Epidermal melanocyte (primary cell): ENCODE results near the gene SMC1B.
"Not testable (repeated sequence)": the region's sequence is repeated elsewhere in the genome, so short reads cannot be mapped to it uniquely, and the experiment has no call there.

Experiments
- DNase-seq: peaks from one replicate; pipeline ENCODE4 v3.0.0; 2011; ENCODE audit warnings: low spot score; ENCODE audit not compliant: insufficient read length

SMC1B gene

DNA sequence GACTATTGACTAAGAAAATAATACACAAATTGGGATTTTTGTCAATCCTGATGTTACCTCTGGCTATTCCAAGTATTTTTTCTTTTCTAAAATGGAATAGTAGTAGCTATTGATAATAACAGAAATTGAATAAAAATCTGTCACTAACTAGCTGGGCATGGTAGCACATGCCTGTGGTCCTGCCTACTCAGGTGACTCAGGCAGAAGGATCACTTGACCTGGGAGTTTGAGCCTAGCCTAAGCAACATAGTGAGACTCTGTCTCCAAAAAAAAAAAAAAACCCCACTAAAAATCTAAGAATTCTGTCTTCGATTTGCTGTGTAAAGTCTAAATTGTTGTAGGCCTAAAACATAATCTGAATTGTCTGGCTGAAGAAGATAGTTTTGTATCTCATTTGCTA lies 61.4 kb downstream of the SMC1B start:
- DNase-seq, result no peak

DNA sequence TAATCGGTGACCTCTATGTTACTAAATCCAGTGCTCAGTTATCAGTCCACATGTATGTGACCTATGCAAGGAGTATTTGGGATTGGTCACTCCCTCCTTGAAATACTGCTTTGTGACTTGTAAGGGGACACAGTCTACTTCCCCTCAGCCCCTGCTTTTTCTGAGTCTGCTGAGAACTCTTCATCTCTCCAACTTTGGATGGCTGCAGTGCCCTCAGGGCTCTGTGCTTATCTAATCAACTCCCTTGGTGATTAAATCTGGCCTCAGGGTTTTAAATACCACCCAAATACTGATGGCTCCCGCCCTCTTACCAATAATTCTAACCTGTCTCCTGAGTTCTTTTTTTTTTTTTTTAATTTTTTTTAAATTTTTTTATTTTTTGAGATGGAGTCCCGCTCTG lies 63.5 kb downstream of the SMC1B start:
- DNase-seq, result no peak

DNA sequence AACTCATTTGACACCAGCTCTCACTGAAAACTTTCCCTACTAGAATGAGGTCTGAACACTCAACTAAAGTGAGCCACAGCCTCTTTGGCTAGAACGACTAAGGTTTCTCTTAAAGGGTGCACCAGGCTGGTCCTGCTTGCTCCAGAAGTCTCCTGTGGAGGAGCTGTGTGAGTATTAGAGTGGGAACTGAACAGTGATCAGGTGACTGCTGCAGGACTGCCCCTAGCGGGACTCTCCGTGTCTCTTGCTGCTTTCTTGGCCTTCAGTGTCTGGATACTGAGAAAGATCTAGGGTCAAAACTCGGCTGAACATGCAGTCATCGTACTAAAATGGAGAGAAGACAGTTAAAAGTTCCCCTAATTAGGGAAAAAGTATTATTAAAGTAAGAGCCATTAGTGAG lies 69.1 kb downstream of the SMC1B start:
- no peak for DNase-seq

DNA sequence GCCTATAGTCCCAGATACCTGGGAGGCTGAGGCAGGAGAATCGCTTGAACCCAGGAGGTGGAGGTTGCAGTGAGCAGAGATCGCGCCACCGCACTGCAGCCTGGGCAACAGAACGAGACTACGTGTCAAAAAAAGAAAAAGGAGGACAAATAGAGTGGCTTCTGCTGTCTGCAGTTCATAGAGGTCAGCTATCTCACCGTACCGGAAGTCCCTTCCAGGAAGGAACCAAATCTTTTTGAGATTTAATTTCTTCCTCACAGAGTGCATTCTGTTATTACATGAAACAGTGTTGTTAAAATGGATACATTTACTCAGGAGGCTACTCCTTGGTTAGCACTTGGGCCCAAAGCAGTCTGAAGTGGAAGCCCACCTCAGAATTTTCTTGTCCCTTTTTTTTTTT lies 70.3 kb downstream of the SMC1B start:
- DNase-seq, result no peak

DNA sequence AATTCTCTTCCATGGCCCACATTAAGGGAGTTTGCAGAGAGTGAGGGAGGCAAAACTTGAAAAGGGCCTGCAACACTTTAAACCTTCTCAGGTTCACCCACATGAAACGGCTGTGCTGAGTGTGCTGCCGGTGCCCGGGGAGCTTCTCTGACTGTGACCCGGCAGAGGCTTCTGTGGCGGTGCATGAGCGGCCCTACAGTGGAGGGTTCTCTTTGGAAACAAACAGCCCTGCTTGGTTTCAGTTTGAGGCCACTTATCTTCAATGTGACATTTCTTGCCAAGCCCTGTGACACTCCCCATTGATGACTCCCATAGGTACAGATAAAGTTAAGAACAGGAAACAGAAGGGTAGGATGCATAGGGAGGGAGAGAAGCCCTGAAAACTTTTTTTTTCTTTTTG lies 71.9 kb downstream of the SMC1B start:
- DNase-seq, result no peak

DNA sequence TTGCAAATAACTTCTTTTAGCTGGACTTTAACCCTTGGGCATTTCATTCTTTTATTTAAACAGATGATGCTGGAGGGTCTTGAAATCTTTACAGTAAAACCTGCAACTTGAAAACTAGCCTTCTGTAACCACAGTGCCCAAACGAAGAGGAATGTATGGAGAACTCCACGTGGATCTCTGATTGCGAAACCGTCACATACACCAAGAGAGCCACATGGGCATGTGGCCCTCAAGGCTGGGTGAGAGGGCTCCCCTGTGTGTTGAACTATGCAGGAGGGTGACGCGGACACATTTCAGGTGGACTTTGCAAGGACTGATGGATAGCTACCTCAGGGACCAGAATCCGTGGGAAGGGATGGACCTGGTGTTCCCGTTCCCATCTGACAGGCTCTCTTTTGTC lies 73.1 kb downstream of the SMC1B start:
- no peak for DNase-seq

DNA sequence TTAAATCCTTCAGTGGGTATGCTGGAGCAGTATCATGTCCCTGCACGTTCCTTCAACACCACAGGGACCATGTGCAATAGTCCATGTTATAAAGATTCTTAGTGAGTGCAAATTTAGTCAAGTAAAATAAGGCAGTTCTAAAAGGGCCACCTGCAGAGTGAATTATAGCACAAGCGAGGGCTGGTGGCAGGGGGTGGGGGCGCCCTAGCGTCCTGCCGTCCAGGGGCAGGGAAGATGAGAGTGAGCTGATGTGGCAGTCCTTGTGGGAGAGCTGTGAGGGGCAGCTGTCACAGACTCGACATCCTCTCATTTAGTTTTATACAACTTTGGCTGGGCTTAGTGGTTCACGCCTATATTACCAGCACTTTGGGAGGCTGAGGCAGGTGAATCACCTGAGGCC lies 74.6 kb downstream of the SMC1B start:
- no peak for DNase-seq

DNA sequence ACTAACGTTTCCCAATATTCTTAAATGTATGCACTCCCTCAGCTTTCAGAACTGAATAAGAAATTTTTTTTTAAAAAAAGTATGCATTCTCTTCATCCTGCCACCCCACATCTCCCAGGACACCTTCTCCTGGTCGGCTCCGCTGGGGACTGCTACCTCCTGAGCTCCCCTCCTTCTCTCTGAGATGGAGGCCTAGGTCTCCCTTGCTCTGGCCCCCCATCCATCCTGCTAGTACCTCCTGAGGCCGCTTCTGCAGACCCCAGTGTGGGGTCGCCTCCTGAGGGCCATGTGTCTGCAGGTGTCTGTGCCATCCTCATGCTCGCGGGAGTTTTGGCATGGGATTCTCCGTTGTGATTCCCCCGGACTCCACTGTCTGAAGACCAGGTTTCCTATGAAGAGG lies 75.9 kb downstream of the SMC1B start:
- no peak for DNase-seq

DNA sequence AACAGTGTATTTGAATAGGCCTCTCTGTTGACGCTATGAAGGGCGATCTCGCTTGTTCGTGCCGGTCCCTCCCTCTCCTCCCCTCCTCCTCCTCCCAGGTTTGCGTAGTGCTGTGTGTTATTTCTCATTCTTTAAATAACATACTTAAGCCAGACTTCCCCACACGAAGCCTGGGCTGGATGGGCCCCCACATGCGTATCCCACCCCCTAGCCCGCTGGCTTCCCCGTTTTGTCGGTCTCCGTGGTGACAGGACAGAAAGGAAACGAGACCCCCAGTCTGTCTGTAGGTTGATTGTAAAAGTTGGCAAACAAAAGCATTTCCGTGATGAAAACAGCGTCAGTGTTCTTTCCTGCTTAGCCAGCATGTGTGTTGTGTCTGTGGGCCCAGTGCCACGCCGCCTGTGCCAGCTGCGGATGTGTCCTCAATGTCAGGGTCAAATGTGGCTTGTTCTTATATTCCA lies 76.4 kb downstream of the SMC1B start:
- DNase-seq, result peak; percentile 31

DNA sequence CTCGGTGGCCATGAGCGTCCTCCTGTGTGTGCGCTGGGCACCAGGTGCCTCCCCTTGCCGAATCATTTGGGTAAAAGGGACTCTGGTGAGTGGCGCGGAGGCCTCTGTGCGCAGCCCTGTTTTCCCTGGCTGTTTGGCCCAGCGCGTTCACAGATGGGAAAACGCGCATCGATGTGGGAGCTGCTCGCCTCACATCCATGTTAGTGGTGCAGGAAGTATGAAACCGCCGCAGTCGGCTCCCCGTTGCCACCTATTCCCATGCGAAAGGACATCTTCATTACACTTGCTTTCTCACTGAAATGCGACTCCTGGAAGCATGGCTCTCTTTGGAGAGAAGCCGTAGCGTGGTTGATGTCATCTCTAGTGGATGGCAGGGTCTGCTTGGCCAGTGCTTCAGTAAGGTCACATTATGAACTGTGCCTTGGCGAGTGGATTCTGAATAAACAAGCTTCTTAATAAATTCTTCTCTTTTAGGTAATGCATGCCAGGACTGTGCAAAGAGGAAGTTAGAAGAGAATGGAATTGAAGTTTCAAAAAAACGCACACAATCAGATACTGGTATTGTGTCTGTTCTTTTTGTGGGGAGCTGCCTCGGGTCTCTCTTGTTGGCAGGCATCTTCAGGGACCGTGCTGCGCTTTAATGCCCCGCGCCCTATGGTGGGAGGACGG lies 77.4 kb downstream of the SMC1B start:
- DNase-seq, result no peak

DNA sequence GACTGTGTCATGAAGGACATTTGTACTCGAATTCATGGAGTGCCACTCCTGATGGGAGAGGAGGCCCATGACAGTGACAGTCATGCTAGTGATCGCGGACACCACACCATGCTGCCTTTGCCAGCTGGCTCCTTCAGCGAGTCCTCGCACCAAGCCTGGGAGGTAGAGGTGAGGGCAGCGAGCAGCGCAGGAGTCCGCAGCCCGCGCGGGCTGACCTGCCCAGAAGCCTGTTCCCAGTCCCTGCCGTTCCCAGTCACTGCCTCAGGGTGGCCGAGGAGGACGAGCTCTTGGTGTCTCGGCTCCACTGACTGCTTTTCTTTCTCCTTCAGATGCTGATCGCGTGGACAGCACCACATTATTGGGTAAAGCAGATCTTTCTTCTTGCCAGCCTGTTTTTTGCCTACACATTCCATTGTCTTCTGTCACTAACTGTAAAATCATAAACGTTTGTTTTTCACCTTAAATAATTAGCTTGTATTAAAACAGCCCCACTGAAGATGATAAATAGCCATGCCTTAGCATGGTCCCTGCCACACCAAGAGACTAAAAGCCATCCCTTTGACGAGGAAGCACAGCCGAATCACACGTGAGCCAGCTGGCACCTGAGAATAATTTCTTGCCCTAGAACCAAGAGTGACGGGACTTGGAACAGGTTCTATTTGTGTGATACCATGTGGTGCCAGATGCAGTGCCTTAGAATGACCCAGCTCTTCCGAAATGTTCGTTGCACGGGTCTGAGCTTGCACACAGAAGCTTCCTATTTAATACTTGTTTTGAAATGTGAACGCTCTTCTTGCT lies 78.2 kb downstream of the SMC1B start:
- no peak for DNase-seq

DNA sequence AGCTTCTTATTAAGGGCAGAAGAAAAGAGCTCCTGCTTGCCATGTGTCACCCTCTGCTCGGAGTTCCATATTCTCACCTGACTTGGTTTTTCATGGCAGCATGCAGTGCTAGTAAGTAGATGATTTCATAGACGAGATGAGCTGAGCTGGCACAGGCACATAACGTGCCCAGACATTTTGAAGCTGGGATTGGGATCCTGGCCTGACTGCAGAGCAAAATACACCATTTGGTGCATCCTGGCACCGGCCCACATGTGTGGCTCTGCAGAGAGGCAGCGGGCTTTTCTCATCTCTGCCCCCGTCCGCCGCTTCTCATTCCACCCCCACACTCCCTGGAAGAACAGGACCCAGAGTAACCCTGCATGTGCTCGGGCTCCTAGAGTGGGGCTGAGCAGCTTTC lies 78.9 kb downstream of the SMC1B start:
- no peak for DNase-seq

DNA sequence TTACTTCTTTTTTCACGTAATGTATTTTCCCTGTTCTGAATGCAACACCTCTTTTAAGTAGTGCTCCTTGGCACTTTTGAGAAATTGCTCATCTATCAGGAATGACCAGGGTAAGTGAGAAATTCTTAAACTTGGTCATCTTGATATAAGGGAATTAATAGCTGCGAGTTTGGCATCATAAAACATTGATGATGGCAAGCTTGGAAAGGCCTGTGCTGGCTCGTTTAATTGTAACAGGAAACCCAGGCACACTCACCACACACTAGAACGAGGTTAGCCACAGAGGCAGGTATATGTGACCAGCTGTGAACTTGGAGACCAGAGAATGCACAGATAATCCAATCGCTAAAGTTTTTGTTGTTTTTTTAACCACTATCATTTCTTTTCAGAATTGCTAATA lies 79.3 kb downstream of the SMC1B start:
- DNase-seq, result no peak

DNA sequence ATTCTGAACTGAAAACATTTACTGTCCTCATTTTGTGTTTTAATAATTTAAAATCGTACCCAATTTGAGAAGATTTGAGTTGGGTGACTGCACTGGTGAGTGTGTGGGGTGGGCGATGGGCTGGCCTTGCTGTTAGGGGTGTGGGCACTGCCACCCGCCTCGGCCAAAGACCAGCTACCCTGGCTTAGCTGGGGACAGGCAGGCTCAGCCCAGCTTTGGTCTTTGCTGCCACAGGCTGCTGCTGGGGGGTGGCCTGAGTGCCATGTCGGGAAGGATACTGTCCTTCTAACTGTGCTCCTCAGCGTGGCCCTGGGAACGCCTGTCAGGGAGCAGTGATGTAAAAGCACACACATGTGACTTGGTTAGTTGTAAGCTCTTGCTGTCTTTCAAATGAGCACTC lies 81.4 kb downstream of the SMC1B start:
- DNase-seq, result no peak

DNA sequence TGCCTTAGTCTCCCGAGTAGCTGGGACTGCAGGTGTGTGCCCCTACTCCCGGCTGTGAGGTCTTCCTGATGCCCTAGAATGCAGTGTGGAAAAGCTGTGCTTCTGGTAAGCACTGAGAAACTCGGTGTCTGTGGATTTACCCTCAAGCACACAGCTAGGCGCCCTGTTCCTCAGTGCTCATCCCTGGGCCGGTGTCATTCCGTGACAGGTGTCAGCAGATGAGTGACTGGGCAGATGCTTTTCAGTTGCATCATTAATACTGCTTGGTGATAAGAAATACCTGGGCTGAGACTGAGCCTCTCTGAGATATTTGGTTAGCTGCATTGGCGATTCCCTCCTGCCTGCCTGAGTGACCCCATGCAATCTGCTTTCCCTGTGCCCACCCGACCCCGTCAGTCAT lies 81.9 kb downstream of the SMC1B start:
- no peak for DNase-seq

DNA sequence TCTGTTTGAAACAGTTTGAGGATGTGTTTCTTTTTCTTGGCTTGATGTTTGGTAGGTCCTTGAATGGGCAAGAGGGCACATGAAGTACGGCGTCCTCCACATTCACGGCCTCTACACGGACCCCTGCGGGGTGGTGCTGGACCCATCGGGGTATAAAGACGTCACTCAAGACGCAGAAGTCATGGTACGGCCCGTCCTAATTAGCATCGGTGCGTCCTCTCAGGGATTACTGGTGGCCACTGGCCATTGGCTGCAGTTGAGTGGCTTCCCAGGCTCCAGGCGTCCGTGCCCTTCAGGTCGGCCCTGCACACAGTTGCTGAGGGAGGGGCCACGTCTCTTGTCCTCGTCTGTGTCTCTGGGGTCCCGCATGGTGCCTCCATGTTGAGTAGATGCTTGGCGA lies 82.9 kb downstream of the SMC1B start:
- no peak for DNase-seq

DNA sequence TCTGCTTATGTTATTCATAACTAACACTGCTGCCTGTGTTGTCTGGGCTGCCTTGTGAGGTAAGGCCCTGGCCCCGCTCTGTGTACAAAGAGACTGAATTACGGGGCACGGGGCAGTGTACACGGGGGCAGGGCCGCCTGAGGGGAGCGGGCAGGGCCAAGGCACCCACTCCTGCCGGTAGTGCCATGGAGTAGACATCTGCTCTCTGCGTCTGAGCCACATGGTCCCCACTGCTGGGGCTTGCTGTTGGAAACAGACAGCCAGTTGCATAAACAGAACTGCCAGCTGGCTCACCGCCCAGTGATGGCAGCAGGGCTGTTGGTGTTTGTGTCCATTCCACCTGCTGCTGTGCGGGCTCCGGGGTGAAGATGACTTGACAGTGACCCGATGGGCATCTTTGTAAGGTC lies 83.9 kb downstream of the SMC1B start:
- DNase-seq, result no peak

DNA sequence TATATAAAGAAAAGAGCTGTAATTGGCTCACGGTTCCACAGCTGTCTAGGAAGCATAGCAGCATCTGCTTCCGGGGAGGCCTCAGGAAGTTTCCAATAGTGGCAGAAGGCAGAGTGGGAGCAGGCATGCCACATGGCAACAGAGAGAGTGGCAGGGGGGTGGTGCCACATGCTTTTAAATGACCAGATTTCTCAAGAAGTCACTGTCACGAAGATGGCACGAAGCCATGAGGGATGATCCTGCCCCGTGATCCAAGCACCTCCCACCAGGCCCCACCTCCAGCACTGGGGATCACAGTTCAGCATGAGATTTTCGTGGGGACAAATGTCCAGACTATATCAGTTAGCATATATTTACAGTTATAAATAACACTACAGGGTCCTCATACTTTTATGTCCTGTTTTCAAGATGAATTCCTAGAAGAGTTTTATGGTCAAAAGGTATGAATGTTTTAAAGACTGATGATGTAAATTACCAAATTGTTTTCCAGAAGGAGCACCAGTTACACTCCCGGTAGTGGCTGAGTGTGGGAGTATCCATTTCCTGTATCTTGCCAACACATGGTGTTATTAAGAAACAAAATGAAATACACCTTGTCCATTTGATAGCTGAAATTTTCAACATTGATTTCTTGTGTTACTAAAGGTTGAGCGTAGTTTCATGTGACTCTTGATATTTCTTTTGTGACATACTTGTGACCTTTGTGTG lies 84.4 kb downstream of the SMC1B start:
- DNase-seq, result no peak

DNA sequence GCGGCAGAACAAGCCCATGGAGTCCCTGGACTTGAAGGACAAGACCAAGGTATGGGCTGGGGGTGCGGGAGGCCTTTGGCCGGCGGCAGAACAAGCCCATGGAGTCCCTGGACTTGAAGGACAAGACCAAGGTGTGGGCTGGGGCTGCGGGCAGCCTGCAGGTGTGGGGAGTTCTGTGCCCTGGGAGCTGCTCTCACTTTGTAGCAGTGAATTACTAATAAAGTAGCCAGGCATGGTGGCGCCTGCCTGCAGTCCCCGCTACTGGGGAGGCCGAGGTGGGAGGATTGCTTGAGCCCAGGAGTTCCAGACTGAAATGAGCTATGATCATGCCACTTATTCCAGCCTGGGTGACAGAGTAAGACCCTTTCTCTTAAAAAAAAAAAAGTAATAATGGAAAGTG lies 85.1 kb downstream of the SMC1B start:
- DNase-seq, result not testable (repeated sequence)

DNA sequence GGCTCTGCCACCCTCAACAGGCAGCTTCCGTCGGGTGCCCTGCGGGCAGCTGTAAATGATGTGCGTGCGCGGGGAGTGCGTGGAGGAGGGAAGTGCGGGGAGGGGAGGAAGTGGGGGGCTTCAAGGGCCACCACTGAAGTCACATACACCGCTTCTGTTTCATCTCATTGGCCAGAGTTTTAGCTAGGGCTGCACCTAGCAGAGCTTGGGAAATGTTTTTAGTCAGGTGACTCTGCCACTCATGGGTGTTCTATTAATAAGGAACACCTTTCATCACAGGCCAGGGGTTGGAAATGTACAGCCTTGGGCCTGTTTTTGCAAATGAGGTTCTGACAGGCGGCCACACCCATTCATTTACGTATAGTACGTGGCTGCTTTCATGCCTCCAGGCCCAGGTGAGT lies 89.1 kb downstream of the SMC1B start:
- DNase-seq, result no peak

DNA sequence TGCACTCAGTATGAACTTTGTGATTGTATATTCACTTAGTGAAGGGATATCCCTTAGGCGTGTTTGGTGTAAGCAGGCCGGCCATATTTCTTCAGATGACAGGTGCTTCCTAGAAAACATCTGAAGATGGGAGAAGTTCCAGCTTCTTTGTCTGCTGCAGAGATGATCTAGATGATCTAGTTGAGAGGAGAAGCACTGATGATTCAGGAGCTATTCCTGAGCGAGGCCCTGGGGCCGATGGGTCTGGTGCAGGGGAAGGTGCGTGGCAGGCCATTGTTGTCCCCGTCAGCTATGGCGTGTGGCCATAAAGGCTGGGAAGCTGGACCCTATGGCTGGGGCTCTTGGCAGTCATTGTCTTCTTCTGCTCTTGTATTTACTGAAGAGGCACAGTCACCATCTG lies 89.7 kb downstream of the SMC1B start:
- DNase-seq, result no peak

DNA sequence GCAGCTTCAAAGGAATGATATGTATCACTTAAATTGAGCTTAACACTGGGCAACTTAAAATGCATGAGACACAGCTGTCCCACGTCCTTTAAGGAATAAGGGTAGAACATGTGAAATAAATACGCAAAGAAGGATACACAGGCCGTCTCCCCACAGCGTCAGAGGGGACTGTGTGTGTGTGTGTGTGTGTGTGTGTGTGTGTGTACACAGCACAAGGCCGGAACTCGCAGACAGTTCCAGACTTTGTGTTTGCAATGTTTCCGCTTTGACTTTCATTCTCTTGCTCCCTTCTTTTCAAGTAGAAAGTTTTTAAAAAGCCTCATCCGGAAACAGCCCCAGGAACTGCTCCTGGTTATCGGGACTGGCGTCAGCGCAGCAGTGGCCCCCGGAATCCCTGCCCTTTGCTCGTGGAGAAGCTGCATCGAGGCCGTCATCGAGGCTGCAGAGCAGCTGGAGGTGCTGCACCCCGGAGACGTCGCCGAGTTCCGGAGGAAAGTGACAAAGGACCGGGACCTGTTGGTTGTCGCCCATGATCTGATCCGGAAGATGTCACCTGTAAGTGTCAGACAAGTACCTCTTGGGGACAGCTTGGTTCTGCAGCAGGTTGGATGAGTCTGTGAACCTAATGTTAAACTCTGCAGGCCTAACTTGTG lies 90.4 kb downstream of the SMC1B start:
- DNase-seq, result no peak
